H9 (cell line): ENCODE measurements around the gene LOXHD1. TPM values are rescaled to one million over a fixed set of nuclear protein-coding genes. Genes with fewer than 3 reads are reported as not detected.

Source experiments
- DNase-seq: peaks from one replicate; pipeline ENCODE4 v3.0.0-alpha.2; 2017
- H2AFZ ChIP-seq: one replicate; pipeline ENCODE4 v1.6.1; 2013; ENCODE audit warnings: mild to moderate bottlenecking, low read length, control low read depth, moderate library complexity
- H2AK5ac ChIP-seq: 2 replicates; pipeline ENCODE4 v1.6.1; 2013; ENCODE audit warnings: low read length, control low read depth, mixed read lengths; ENCODE audit not compliant: insufficient read length
- H2BK120ac ChIP-seq: one replicate; pipeline ENCODE4 v1.6.1; 2013; ENCODE audit warnings: low read depth, mild to moderate bottlenecking, low read length, control low read depth, inconsistent platforms; ENCODE audit not compliant: poor library complexity, severe bottlenecking
- H2BK12ac ChIP-seq: 2 replicates; pipeline ENCODE4 v1.6.1; 2013; ENCODE audit warnings: low read length, control low read depth, mixed read lengths, low read depth; ENCODE audit not compliant: insufficient read length
- H2BK15ac ChIP-seq: 2 replicates; pipeline ENCODE4 v1.6.1; 2013; ENCODE audit warnings: low read depth, low read length, control low read depth
- H2BK20ac ChIP-seq: one replicate; pipeline ENCODE4 v1.6.1; 2013; ENCODE audit warnings: low read depth, mild to moderate bottlenecking, low read length, control low read depth, inconsistent platforms; ENCODE audit not compliant: poor library complexity, severe bottlenecking
- H2BK5ac ChIP-seq: 2 replicates; pipeline ENCODE4 v1.6.1; 2013; ENCODE audit warnings: low read length, control low read depth, mixed read lengths; ENCODE audit not compliant: insufficient read length
- H3K14ac ChIP-seq: 2 replicates; pipeline ENCODE4 v1.6.1; 2013; ENCODE audit warnings: low read length, control low read depth; ENCODE audit not compliant: insufficient read depth
- H3K18ac ChIP-seq: 2 replicates; pipeline ENCODE4 v1.6.1; 2013; ENCODE audit warnings: low read depth, mild to moderate bottlenecking, mixed read lengths, low read length, control low read depth; ENCODE audit not compliant: insufficient read length
- H3K23ac ChIP-seq: 2 replicates; pipeline ENCODE4 v1.6.1; 2013; ENCODE audit warnings: low read length, control low read depth, mixed read lengths, low read depth; ENCODE audit not compliant: insufficient read length
- H3K23me2 ChIP-seq: 2 replicates; pipeline ENCODE4 v1.6.1; 2013; ENCODE audit warnings: low read depth, mild to moderate bottlenecking, mixed read lengths, low read length, control low read depth; ENCODE audit not compliant: insufficient read length, poor library complexity, severe bottlenecking
- H3K27ac ChIP-seq: 2 replicates; pipeline ENCODE4 v1.5.1; 2013; ENCODE audit warnings: low read length, control low read depth, mixed read lengths, low read depth; ENCODE audit not compliant: insufficient read length
- H3K27me3 ChIP-seq: 2 replicates; pipeline ENCODE4 v1.6.1; 2013; ENCODE audit warnings: low read length, control low read depth, inconsistent platforms; ENCODE audit not compliant: insufficient read depth
- H3K4ac ChIP-seq: 2 replicates; pipeline ENCODE4 v1.6.1; 2013; ENCODE audit warnings: low read depth, mild to moderate bottlenecking, control low read depth, inconsistent platforms, low read length, moderate library complexity
- H3K4me1 ChIP-seq: 2 replicates; pipeline ENCODE4 v1.6.1; 2013; ENCODE audit warnings: low read length, control low read depth, inconsistent platforms; ENCODE audit not compliant: insufficient read depth
- H3K4me2 ChIP-seq: 2 replicates; pipeline ENCODE4 v1.6.1; 2013; ENCODE audit warnings: low read length, control low read depth, mixed read lengths; ENCODE audit not compliant: insufficient read length, insufficient read depth
- H3K56ac ChIP-seq: 2 replicates; pipeline ENCODE4 v1.6.1; 2013; ENCODE audit warnings: low read depth, mild to moderate bottlenecking, mixed read lengths, low read length, control low read depth; ENCODE audit not compliant: insufficient read length
- H3K79me1 ChIP-seq: 2 replicates; pipeline ENCODE4 v1.6.1; 2013; ENCODE audit warnings: low read depth, mild to moderate bottlenecking, moderate library complexity, low read length, control low read depth, inconsistent platforms; ENCODE audit not compliant: insufficient read depth, poor library complexity, severe bottlenecking
- H3K79me2 ChIP-seq: 2 replicates; pipeline ENCODE4 v1.6.1; 2013; ENCODE audit warnings: low read length, control low read depth, inconsistent platforms; ENCODE audit not compliant: insufficient read depth
- H3K9ac ChIP-seq: 2 replicates; pipeline ENCODE4 v1.6.1; 2013; ENCODE audit warnings: low read length, control low read depth, mixed read lengths; ENCODE audit not compliant: insufficient read length; ENCODE audit errors: extremely low read depth
- H3K9me3 ChIP-seq: one replicate; pipeline ENCODE4 v1.6.1; 2013; ENCODE audit warnings: low read depth, low read length, inconsistent platforms; ENCODE audit not compliant: control insufficient read depth
- H3T11ph ChIP-seq: one replicate; pipeline ENCODE4 v1.6.1; 2013; ENCODE audit warnings: mild to moderate bottlenecking, low read length, control low read depth, inconsistent platforms
- H4K20me1 ChIP-seq: one replicate; pipeline ENCODE4 v1.6.1; 2013; ENCODE audit not compliant: control insufficient read depth, insufficient read length, insufficient read depth
- H4K5ac ChIP-seq: 2 replicates; pipeline ENCODE4 v1.6.1; 2013; ENCODE audit warnings: low read depth, mild to moderate bottlenecking, mixed read lengths, low read length, control low read depth; ENCODE audit not compliant: insufficient read length
- H4K8ac ChIP-seq: replicated peaks from 2 replicates; pipeline ENCODE4 v1.6.1; 2013; ENCODE audit warnings: low read length, control low read depth, mixed read lengths, low read depth; ENCODE audit not compliant: insufficient read length
- H4K91ac ChIP-seq: 2 replicates; pipeline ENCODE4 v1.6.1; 2013; ENCODE audit warnings: low read depth, mild to moderate bottlenecking, moderate library complexity, mixed read lengths, low read length, control low read depth; ENCODE audit not compliant: insufficient read length
- H3K27ac Mint-ChIP-seq, 3 experiments: 2 replicates in 2 of 3; 3 replicates in 1 of 3; pipeline ENCODE4 v1.8.0; 2020 to 2021; ENCODE audit warnings: mixed read lengths in 3 of 3, mild to moderate bottlenecking in 1 of 3, moderate library complexity in 1 of 3
- H3K27me3 Mint-ChIP-seq: 2 replicates; pipeline ENCODE4 v1.8.0; 2021; ENCODE audit warnings: low read depth, mild to moderate bottlenecking, moderate library complexity, mixed read lengths
- H3K36me3 Mint-ChIP-seq, 3 experiments: 2 replicates in 2 of 3; 3 replicates in 1 of 3; pipeline ENCODE4 v1.8.0; 2020 to 2021; ENCODE audit warnings: low read depth in 3 of 3, mixed read lengths in 3 of 3; ENCODE audit not compliant: insufficient read depth in 1 of 3
- H3K4me1 Mint-ChIP-seq, 2 experiments: 2 replicates each; pipeline ENCODE4 v1.8.0; 2020; ENCODE audit warnings: mixed read lengths in 2 of 2
- H3K4me3 Mint-ChIP-seq, 2 experiments: 2 replicates in 1 of 2; 3 replicates in 1 of 2; pipeline ENCODE4 v1.8.0; 2020 to 2021; ENCODE audit warnings: mild to moderate bottlenecking in 2 of 2, mixed read lengths in 2 of 2, moderate library complexity in 1 of 2
- H3K9me3 Mint-ChIP-seq, 2 experiments: 2 replicates in 1 of 2; 3 replicates in 1 of 2; pipeline ENCODE4 v1.8.0; 2020; ENCODE audit warnings: mild to moderate bottlenecking in 2 of 2, mixed read lengths in 2 of 2, moderate library complexity in 1 of 2
- WGBS: extraction: QIAGEN DNeasy Blood & Tissue Kit; methylation state at CpG from one replicate; pipeline ENCODE4 v1.1.7; 2013; ENCODE audit warnings: missing lambda C conversion rate, low lambda C conversion rate, mixed read lengths; ENCODE audit not compliant: insufficient read length; ENCODE audit errors: extremely low coverage; 5-methylcytosine and 5-hydroxymethylcytosine counted together
- total RNA-seq: library from RNA; stranded (reverse); gene quantifications from 2 replicates; pipeline ENCODE4 v1.2.1, GENCODE V29; 2021
- TF ChIP-seq, protein P1 (sequence below): fragments of 200-600 bp; sonication (generic); conservative IDR thresholded peaks from 3 replicates; pipeline ENCODE4 v1.8.0; 2021; ENCODE audit warnings: antibody characterized with exemption, mild to moderate bottlenecking

Gene LOXHD1
- total RNA-seq, 1 experiment from 2014 or later, result 0.07 TPM

DNA sequence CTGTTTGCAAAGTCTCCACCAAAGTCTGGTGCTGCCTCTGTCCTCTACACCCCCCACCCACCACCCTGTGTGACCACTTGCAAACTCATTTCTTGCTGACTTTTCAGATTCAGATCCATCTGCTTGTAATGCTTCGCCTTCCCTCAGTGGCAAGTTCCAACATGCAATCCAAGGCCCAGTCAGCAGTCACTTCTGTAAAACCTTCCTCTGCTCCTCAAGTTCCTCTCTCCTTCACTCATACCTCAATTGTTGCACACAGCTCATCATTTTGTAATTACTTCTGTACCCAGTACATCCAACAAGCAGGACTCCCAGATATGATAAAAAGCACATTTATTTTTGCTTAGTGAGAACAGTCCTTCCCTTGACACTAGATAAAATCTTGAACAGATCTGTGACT is 6.5 kb upstream of the LOXHD1 start:
- Histone ChIP-seq H2BK120ac (no peak overlapping the region), H3K79me2 (no peaks in the 10 kb centered on the region), H3K79me1 (no peaks in the 10 kb centered on the region), H4K20me1 (no peaks in the 10 kb centered on the region), H3K4me1 (no peaks in the 10 kb centered on the region), H2BK15ac (no peak overlapping the region), H2AFZ (no peak overlapping the region), H3K9ac (no peak overlapping the region), H2AK5ac (no peak overlapping the region), H3K27ac (no peak overlapping the region), H4K5ac (no peak overlapping the region), H4K91ac (no peak overlapping the region), H3K23me2 (no peaks in the 10 kb centered on the region), H3K23ac (no peak overlapping the region), H3K9me3 (no peaks in the 10 kb centered on the region), H2BK20ac (no peak overlapping the region), H2BK12ac (no peak overlapping the region), H3K14ac (no peak overlapping the region), H3K56ac (no peak overlapping the region), H3K18ac (no peak overlapping the region), H3K4ac (no peak overlapping the region), H2BK5ac (no peak overlapping the region), H3T11ph (no peak overlapping the region), H4K8ac (no peak overlapping the region), H3K4me2 (no peak overlapping the region), H3K27me3 (no peaks in the 10 kb centered on the region; the same call in 1 of the 2 replicates)
- DNase-seq, result no peak
- WGBS, result no CpG with 5 or more reads among the region's 1 CpG
- Mint-ChIP-seq H3K27me3 (no peaks in the 10 kb centered on the region; the same call in 1 of the 2 replicates), H3K36me3 (peaks cover 6 to 10% (median 6%) of the 10 kb centered on the region in 3 experiments), H3K9me3 (peaks cover 11% of the 10 kb centered on the region in 2 experiments), H3K4me3 (no peak overlapping the region), H3K4me1 (peaks cover 10 to 12% of the 10 kb centered on the region in 2 experiments), H3K27ac (no peak overlapping the region)
- TF ChIP-seq, protein P1, sequence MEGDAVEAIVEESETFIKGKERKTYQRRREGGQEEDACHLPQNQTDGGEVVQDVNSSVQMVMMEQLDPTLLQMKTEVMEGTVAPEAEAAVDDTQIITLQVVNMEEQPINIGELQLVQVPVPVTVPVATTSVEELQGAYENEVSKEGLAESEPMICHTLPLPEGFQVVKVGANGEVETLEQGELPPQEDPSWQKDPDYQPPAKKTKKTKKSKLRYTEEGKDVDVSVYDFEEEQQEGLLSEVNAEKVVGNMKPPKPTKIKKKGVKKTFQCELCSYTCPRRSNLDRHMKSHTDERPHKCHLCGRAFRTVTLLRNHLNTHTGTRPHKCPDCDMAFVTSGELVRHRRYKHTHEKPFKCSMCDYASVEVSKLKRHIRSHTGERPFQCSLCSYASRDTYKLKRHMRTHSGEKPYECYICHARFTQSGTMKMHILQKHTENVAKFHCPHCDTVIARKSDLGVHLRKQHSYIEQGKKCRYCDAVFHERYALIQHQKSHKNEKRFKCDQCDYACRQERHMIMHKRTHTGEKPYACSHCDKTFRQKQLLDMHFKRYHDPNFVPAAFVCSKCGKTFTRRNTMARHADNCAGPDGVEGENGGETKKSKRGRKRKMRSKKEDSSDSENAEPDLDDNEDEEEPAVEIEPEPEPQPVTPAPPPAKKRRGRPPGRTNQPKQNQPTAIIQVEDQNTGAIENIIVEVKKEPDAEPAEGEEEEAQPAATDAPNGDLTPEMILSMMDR, result no peak
